SK-N-SH (cell line): ENCODE data around the gene BMP7. TPM values are rescaled to one million over a fixed set of nuclear protein-coding genes. Genes with fewer than 3 reads are reported as not detected.

Experiments used
- CTCF ChIA-PET: fragments of 300-600, 350-600 bp; formaldehyde crosslinking; extraction: SDS; loops from one replicate; lab custom pipeline; 2021; lab: Yijun Ruan, JAX
- POLR2A ChIA-PET: fragments of 350-600 bp; sonication (Branson Sonifier 250); formaldehyde crosslinking; extraction: SDS; loops from one replicate; lab custom pipeline; 2020; ENCODE audit warnings: antibody characterized with exemption, inconsistent platforms; lab: Yijun Ruan, JAX
- DNase-seq: peaks from one replicate; pipeline ENCODE4 v3.0.0; 2012
- H2AFZ ChIP-seq: fragments of 200-600 bp; sonication (generic); 2 replicates; pipeline ENCODE4 v1.8.1; 2016; ENCODE audit warnings: antibody characterized with exemption, mild to moderate bottlenecking, low read depth
- H3F3A ChIP-seq: fragments of 200-600 bp; sonication (generic); replicated peaks from 2 replicates; pipeline ENCODE3; 2016; ENCODE audit warnings: antibody characterized with exemption, mild to moderate bottlenecking; ENCODE audit not compliant: insufficient read depth
- H3K27ac ChIP-seq, 2 experiments: fragments of 200-500 bp in 1 of 2; fragments of 200-600 bp in 1 of 2; sonication (Bioruptor generic) in 1 of 2; sonication (generic), shearing (Covaris generic) in 1 of 2; 2 replicates each; pipeline versions ENCODE4 v1.5.1 to v1.6.1; 2014 to 2016; ENCODE audit warnings: low read depth in 2 of 2, inconsistent platforms in 1 of 2, low read length in 1 of 2, mild to moderate bottlenecking in 1 of 2, mixed read lengths in 1 of 2
- H3K27me3 ChIP-seq: fragments of 200-600 bp; sonication (generic), shearing (Covaris generic); 2 replicates; pipeline ENCODE4 v1.6.1; 2016; ENCODE audit warnings: mixed run types; ENCODE audit not compliant: insufficient read depth
- H3K36me3 ChIP-seq, 2 experiments: fragments of 200-500 bp in 1 of 2; fragments of 200-600 bp in 1 of 2; sonication (Bioruptor generic) in 1 of 2; sonication (generic) in 1 of 2; replicated peaks in 1 of 2; 2 replicates each; pipeline versions ENCODE3 to v1.5.1; 2014 to 2016; ENCODE audit warnings: low read length in 1 of 2, mild to moderate bottlenecking in 1 of 2; ENCODE audit not compliant: insufficient read depth in 2 of 2, control insufficient read depth in 1 of 2
- H3K4me1 ChIP-seq, 2 experiments: fragments of 200-500 bp in 1 of 2; fragments of 200-600 bp in 1 of 2; sonication (Bioruptor generic) in 1 of 2; sonication (generic), shearing (Covaris generic) in 1 of 2; 2 replicates each; pipeline versions ENCODE4 v1.5.1 to v1.6.1; 2014 to 2016; ENCODE audit warnings: low read depth in 1 of 2, low read length in 1 of 2, mixed run types in 1 of 2; ENCODE audit not compliant: insufficient read depth in 2 of 2, control insufficient read depth in 1 of 2
- H3K4me2 ChIP-seq: fragments of 200-600 bp; sonication (generic), shearing (Covaris generic); 2 replicates; pipeline ENCODE4 v1.6.1; 2017; ENCODE audit warnings: mixed run types
- H3K4me3 ChIP-seq, 2 experiments: fragments of 200-500 bp in 1 of 2; fragments of 200-600 bp in 1 of 2; sonication (Bioruptor generic) in 1 of 2; sonication (generic), shearing (Covaris generic) in 1 of 2; 2 replicates each; pipeline versions ENCODE4 v1.5.1 to v1.8.1; 2014 to 2016; ENCODE audit warnings: low read depth in 2 of 2, inconsistent platforms in 1 of 2, low read length in 1 of 2, mild to moderate bottlenecking in 1 of 2, mixed read lengths in 1 of 2, moderate library complexity in 1 of 2
- H3K79me2 ChIP-seq: fragments of 200-600 bp; sonication (generic); 2 replicates; pipeline ENCODE4 v1.8.1; 2017; ENCODE audit warnings: mild to moderate bottlenecking; ENCODE audit not compliant: insufficient read depth
- H3K9ac ChIP-seq: fragments of 200-600 bp; sonication (generic); 2 replicates; pipeline ENCODE4 v1.6.1; 2017; ENCODE audit warnings: mixed run types
- H3K9me2 ChIP-seq: fragments of 200-600 bp; sonication (generic); 2 replicates; pipeline ENCODE4 v1.6.1; 2017; ENCODE audit warnings: mixed run types
- H3K9me3 ChIP-seq: fragments of 200-600 bp; sonication (generic); 2 replicates; pipeline ENCODE4 v1.6.1; 2017; ENCODE audit warnings: mixed run types, mild to moderate bottlenecking, moderate library complexity
- H4K20me1 ChIP-seq: fragments of 200-600 bp; sonication (generic); 2 replicates; pipeline ENCODE4 v1.6.1; 2017; ENCODE audit warnings: mild to moderate bottlenecking, mixed run types; ENCODE audit not compliant: insufficient read depth
- ELF1 ChIP-seq: IDR thresholded peaks from 2 replicates; pipeline ENCODE4 v1.4.0; 2012
- EP300 ChIP-seq, 2 experiments: IDR thresholded peaks; 2 replicates each; pipeline versions ENCODE4 v1.4.0 to v1.6.1; 2012; ENCODE audit warnings: borderline replicate concordance in 1 of 2, low read depth in 1 of 2, low read length in 1 of 2
- EZH2phosphoT487 ChIP-seq: fragments of 200-600 bp; sonication (generic); IDR thresholded peaks from 2 replicates; pipeline ENCODE4 v1.6.1; 2017; ENCODE audit warnings: low read depth, mixed run types, mild to moderate bottlenecking, antibody characterized with exemption, moderate library complexity, borderline replicate concordance
- GABPA ChIP-seq: IDR thresholded peaks from 2 replicates; pipeline ENCODE4 v1.4.0; 2012; ENCODE audit warnings: low read depth, mild to moderate bottlenecking
- GATA2 ChIP-seq: sonication (generic); formaldehyde crosslinking; IDR thresholded peaks from 2 replicates; pipeline ENCODE4 v1.5.0; 2020; ENCODE audit warnings: mild to moderate bottlenecking, missing genetic modification reagents
- MAX ChIP-seq: IDR thresholded peaks from 2 replicates; pipeline ENCODE4 v1.4.0; 2012; ENCODE audit warnings: low read depth
- MXI1 ChIP-seq: IDR thresholded peaks from 2 replicates; pipeline ENCODE4 v1.6.1; 2012; ENCODE audit warnings: mild to moderate bottlenecking, low read depth, low read length, improper control_type of control experiment
- RAD21 ChIP-seq: IDR thresholded peaks from 2 replicates; pipeline ENCODE4 v1.6.1; 2012; ENCODE audit warnings: mild to moderate bottlenecking, low read length
- RCOR1 ChIP-seq: fragments of 150-350 bp; IDR thresholded peaks from 2 replicates; pipeline ENCODE4 v1.6.1; 2017; ENCODE audit warnings: antibody characterized with exemption, low read length
- RXRA ChIP-seq: IDR thresholded peaks from 2 replicates; pipeline ENCODE4 v1.4.0; 2012; ENCODE audit warnings: low read depth, mild to moderate bottlenecking, borderline replicate concordance
- TAF1 ChIP-seq: IDR thresholded peaks from 2 replicates; pipeline ENCODE4 v1.6.1; 2012; ENCODE audit warnings: low read depth, mild to moderate bottlenecking, low read length, moderate library complexity, borderline replicate concordance
- TCF12 ChIP-seq: IDR thresholded peaks from 2 replicates; pipeline ENCODE4 v1.4.0; 2012
- USF2 ChIP-seq: fragments of 150-350 bp; IDR thresholded peaks from 2 replicates; pipeline ENCODE4 v1.6.1; 2017; ENCODE audit warnings: antibody characterized with exemption, low read length, low read depth, borderline replicate concordance
- YY1 ChIP-seq: IDR thresholded peaks from 2 replicates; pipeline ENCODE4 v1.4.0; 2012; ENCODE audit warnings: low read depth, mild to moderate bottlenecking
- WGBS: methylation state at CpG from one replicate; pipeline ENCODE4 v1.1.6; 2017; ENCODE audit warnings: low lambda C conversion rate; 5-methylcytosine and 5-hydroxymethylcytosine counted together
- polyA plus RNA-seq, 3 experiments: library from polyadenylated mRNA; depleted of rRNA; stranded (reverse); fragments of >200 nt; gene quantifications; 2 replicates each; pipeline ENCODE4 v1.2.3, GENCODE V29; 2012
- TF ChIP-seq, protein P1 (sequence below): fragments of 150-350 bp; IDR thresholded peaks from 2 replicates; pipeline ENCODE4 v1.6.1; 2016; ENCODE audit warnings: mild to moderate bottlenecking, low read depth, low read length
- TF ChIP-seq, protein P2 (sequence below): IDR thresholded peaks from 2 replicates; pipeline ENCODE4 v1.6.1; 2012; ENCODE audit warnings: mild to moderate bottlenecking, low read depth, low read length, moderate library complexity

Gene BMP7
- polyA plus RNA-seq, 1 of the 3 experiments (the other 2 are of a cell fraction): not detected

DNA sequence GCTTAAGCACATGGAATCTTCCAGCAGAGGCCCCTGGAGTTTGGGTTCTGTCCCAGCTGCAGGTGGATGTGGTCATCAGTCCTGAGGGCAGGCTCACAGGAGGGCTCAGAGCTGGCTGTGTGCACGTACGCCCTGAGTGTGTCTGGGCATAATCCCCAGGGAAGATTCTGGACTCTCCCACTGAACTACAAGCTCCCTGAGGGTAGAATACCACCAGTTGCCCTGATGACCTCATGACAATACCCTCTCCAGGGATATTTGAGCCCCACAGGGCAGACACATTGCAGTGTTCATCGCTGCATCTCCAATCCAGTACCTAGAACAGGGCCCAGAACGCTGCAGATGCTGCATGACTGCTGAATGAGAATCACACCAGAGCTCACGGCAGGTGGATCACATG lies 92.5 kb downstream of the BMP7 start:
- no peaks in the 10 kb centered on the region for H3K9me3 ChIP-seq
- no peaks in the 10 kb centered on the region for H3K27me3 ChIP-seq
- no peak overlapping the region for H3K9ac ChIP-seq
- no peak overlapping the region for H2AFZ ChIP-seq
- no peak overlapping the region for H3K4me3 ChIP-seq
- no peak for DNase-seq
- WGBS: 21% methylated on average over 2 of the region's 5 CpGs
- H3F3A ChIP-seq: no peaks in the 10 kb centered on the region
- H3K4me2 ChIP-seq: no peak overlapping the region
- H3K36me3 ChIP-seq: no peaks in the 10 kb centered on the region
- no peaks in the 10 kb centered on the region for H3K9me2 ChIP-seq
- no peak overlapping the region for H3K27ac ChIP-seq
- ChIA-PET POLR2A (no interaction called here), CTCF (interaction anchor here (0.9 kb wide), 1 partner anchor 84 kb away, joined by 3 read pairs; no protein-coding TSS in a partner anchor)
- no peak for TF ChIP-seq RCOR1
- no peak for TF ChIP-seq YY1
- no peak for TF ChIP-seq EP300 (IDR thresholded peaks at IDR 0.05; ENCODE audit: borderline replicate concordance in 1 of 2, low read depth in 1 of 2, low read length in 1 of 2)
- TF ChIP-seq USF2: no peak
- no peak for TF ChIP-seq RAD21
- no peak for TF ChIP-seq ELF1
- no peak for TF ChIP-seq MXI1
- no peak for TF ChIP-seq GATA2 (CRISPR knock-in tag)
- TF ChIP-seq TAF1: no peak
- no peak for TF ChIP-seq TCF12
- TF ChIP-seq GABPA: no peak
- TF ChIP-seq MAX: no peak
- TF ChIP-seq, protein P1, sequence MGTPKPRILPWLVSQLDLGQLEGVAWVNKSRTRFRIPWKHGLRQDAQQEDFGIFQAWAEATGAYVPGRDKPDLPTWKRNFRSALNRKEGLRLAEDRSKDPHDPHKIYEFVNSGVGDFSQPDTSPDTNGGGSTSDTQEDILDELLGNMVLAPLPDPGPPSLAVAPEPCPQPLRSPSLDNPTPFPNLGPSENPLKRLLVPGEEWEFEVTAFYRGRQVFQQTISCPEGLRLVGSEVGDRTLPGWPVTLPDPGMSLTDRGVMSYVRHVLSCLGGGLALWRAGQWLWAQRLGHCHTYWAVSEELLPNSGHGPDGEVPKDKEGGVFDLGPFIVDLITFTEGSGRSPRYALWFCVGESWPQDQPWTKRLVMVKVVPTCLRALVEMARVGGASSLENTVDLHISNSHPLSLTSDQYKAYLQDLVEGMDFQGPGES: no peak
- TF ChIP-seq RXRA: no peak
- TF ChIP-seq EZH2phosphoT487: no peak
- TF ChIP-seq, protein P2, sequence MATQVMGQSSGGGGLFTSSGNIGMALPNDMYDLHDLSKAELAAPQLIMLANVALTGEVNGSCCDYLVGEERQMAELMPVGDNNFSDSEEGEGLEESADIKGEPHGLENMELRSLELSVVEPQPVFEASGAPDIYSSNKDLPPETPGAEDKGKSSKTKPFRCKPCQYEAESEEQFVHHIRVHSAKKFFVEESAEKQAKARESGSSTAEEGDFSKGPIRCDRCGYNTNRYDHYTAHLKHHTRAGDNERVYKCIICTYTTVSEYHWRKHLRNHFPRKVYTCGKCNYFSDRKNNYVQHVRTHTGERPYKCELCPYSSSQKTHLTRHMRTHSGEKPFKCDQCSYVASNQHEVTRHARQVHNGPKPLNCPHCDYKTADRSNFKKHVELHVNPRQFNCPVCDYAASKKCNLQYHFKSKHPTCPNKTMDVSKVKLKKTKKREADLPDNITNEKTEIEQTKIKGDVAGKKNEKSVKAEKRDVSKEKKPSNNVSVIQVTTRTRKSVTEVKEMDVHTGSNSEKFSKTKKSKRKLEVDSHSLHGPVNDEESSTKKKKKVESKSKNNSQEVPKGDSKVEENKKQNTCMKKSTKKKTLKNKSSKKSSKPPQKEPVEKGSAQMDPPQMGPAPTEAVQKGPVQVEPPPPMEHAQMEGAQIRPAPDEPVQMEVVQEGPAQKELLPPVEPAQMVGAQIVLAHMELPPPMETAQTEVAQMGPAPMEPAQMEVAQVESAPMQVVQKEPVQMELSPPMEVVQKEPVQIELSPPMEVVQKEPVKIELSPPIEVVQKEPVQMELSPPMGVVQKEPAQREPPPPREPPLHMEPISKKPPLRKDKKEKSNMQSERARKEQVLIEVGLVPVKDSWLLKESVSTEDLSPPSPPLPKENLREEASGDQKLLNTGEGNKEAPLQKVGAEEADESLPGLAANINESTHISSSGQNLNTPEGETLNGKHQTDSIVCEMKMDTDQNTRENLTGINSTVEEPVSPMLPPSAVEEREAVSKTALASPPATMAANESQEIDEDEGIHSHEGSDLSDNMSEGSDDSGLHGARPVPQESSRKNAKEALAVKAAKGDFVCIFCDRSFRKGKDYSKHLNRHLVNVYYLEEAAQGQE: no peak
- no peaks in the 10 kb centered on the region for H4K20me1 ChIP-seq
- H3K79me2 ChIP-seq: no peaks in the 10 kb centered on the region
- no peaks in the 10 kb centered on the region for H3K4me1 ChIP-seq
